IPS-20b (cell line): ENCODE data around the gene FOXP1.

ENCODE experiments used
- H3K27ac ChIP-seq: one replicate; pipeline ENCODE4 v1.5.1; 2013; ENCODE audit warnings: low read length
- H3K27me3 ChIP-seq: 2 replicates; pipeline ENCODE4 v1.6.1; 2013; ENCODE audit warnings: mild to moderate bottlenecking, low read length, inconsistent platforms; ENCODE audit not compliant: insufficient read depth
- H3K36me3 ChIP-seq: 2 replicates; pipeline ENCODE4 v1.6.1; 2013; ENCODE audit warnings: low read depth, mild to moderate bottlenecking, inconsistent platforms, low read length, moderate library complexity; ENCODE audit not compliant: insufficient read depth
- H3K4me1 ChIP-seq: 2 replicates; pipeline ENCODE4 v1.6.1; 2013; ENCODE audit warnings: mild to moderate bottlenecking, control low read depth, inconsistent platforms, low read length, moderate library complexity; ENCODE audit not compliant: insufficient read depth
- H3K4me3 ChIP-seq: 2 replicates; pipeline ENCODE4 v1.5.1; 2013; ENCODE audit warnings: mild to moderate bottlenecking, low read length, inconsistent platforms
- H3K9ac ChIP-seq: 2 replicates; pipeline ENCODE4 v1.6.1; 2013; ENCODE audit warnings: low read depth, mild to moderate bottlenecking, inconsistent platforms, low read length, moderate library complexity
- H3K9me3 ChIP-seq: 2 replicates; pipeline ENCODE4 v1.6.1; 2013; ENCODE audit warnings: mild to moderate bottlenecking, low read depth, low read length, inconsistent platforms; ENCODE audit not compliant: insufficient read depth

FOXP1 gene

DNA sequence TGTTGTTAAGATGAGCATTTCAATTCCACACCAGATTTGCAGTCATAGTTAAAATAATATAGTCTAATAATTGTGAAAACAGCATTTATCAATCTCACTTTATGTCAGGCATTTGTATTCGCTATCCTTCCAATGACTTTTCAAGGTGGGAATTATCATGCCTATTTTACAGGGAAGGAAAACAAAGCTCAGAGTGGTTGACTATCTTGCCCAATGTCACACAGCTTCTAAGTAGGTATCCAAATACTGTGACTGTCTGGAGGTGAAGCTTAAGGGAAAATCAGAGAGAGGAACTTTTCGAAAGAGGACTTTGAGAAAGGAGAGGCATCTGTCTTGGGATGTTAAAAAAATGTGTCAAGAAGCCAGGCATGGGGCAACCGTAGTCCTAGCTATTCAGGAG lies 443.1 kb downstream of the FOXP1 start:
- Histone ChIP-seq H3K9ac (no peak overlapping the region), H3K27me3 (no peaks in the 10 kb centered on the region), H3K4me3 (no peak overlapping the region), H3K27ac (no peak overlapping the region), H3K4me1 (peaks cover 23% of the 10 kb centered on the region; the same call in 1 of the 2 replicates), H3K36me3 (no peaks in the 10 kb centered on the region), H3K9me3 (no peaks in the 10 kb centered on the region)

DNA sequence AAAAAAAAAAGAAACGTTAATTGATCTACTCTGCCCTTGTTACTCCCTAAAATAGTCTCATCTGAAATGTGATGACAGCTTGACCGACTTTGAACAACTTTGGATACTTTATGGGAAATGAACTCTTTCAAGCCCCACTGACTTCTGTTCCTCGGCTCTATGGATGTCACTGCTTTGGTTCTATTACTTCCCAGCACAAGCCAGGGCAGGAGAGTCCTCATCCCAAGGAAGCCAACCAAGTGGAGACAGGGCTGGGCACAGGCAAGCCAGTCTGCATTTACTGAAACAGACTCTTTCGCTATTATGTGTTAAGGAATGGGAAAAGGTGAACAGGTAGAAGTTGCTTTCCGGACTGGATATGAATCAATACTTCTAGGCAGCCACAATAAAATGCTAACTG lies 444.0 kb downstream of the FOXP1 start:
- H3K27ac ChIP-seq: no peak overlapping the region
- H3K4me1 ChIP-seq: peaks cover 25% of the 10 kb centered on the region; the same call in 1 of the 2 replicates
- no peaks in the 10 kb centered on the region for H3K36me3 ChIP-seq
- no peak overlapping the region for H3K9ac ChIP-seq
- H3K9me3 ChIP-seq: no peaks in the 10 kb centered on the region
- H3K27me3 ChIP-seq: no peaks in the 10 kb centered on the region
- no peak overlapping the region for H3K4me3 ChIP-seq

DNA sequence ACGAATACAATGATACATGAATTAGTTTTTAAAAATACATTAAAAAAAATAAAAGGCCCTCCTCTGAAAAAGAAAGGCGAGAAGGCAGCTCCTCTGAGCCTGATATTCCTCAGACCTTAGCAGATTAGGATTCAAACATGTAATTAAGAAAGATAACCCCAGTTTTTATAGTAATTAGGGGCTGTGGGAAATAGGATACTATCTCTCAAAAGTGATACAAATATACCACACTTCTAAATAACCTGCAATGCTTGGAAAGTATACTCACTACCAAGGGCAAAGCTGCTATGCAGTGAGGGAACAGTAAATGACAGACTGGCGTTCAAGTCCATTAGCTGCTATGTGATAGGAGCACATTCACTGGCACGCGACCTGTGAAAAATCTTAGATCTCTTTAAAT lies 445.1 kb downstream of the FOXP1 start:
- Histone ChIP-seq H3K27me3 (no peaks in the 10 kb centered on the region), H3K4me1 (peaks cover 35% of the 10 kb centered on the region; the same call in 1 of the 2 replicates), H3K9ac (no peak overlapping the region), H3K27ac (no peak overlapping the region), H3K36me3 (no peaks in the 10 kb centered on the region), H3K4me3 (no peak overlapping the region), H3K9me3 (no peaks in the 10 kb centered on the region)

DNA sequence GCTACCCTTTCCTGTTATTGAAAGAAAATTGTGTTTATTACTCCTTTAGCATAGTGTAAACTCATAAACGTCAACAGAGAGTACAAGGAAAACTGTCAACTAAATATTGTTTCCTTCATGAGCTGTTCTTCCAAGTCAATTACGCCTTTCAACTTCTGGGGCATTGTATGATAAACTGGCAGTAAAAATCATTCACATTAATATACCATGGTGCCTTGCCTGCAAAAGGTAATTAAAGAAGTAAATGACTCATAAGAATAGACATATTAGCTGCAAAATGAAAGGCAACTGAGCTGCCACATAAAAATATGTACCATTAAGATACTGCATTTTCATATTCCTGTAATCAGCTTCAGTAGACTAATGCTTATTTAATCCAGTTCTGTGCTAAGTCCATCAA lies 447.3 kb downstream of the FOXP1 start:
- Histone ChIP-seq H3K36me3 (no peaks in the 10 kb centered on the region), H3K9me3 (no peaks in the 10 kb centered on the region), H3K27me3 (no peaks in the 10 kb centered on the region), H3K4me3 (no peak overlapping the region), H3K9ac (no peak overlapping the region), H3K27ac (no peak overlapping the region), H3K4me1 (peaks cover 48% of the 10 kb centered on the region)

DNA sequence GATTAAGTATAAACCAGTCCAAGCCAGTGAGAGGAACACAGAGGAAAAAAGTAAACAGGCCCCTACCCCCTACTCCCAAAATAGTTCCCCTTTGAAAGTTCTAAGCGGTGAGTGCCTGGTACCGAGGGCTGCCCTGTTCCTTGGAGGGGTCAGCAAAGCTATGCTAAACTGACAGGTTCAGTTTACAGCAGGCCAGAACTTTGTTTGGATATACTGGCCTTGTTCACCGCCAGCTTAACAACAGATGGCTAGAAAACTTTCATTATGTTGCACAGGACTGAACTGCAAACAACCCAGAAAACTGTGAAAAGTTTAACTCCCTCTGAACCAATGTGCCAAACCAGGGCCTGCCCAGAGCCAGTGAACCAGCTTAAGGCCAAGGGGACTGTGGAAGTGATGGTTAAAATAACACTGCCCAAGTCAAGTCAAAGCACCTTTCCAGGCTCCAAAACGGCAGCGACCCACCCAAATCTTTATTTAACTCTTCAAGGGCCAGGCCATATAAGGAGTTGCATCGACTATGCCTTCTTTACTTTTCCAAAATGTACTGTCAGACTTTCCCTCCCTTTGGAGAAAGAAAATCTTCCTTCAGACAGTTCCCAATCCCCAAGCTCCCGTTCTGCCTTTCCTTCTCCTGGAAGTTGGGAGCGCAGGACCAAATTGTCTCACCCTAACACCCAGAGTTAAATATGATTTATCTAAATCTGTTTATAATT lies 448.0 kb downstream of the FOXP1 start:
- Histone ChIP-seq H3K36me3 (no peaks in the 10 kb centered on the region), H3K9me3 (no peaks in the 10 kb centered on the region), H3K27me3 (no peaks in the 10 kb centered on the region), H3K4me3 (no peak overlapping the region), H3K27ac (no peak overlapping the region), H3K4me1 (peaks cover 56% of the 10 kb centered on the region), H3K9ac (no peak overlapping the region; the same call in 1 of the 2 replicates)

DNA sequence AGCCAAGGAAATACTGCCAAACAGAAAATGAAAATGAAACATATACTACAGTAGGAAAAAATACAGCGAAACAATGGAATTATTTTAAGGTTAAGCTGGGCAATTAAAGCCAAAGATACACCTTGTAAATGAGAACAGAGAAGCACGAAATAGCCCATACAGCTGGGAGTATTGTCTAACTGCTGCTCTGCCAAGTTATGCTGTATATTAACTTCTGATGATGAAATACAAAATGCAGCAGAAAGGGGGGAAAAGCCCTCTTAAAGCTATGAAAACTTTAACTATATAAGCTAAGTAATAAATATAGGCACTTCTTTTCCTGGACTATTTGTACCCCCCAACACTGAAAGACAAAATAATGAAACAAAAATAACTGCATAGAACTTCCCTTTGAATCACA lies 449.0 kb downstream of the FOXP1 start:
- no peaks in the 10 kb centered on the region for H3K27me3 ChIP-seq
- H3K9ac ChIP-seq: no peak overlapping the region
- no peaks in the 10 kb centered on the region for H3K36me3 ChIP-seq
- H3K9me3 ChIP-seq: no peaks in the 10 kb centered on the region
- peaks cover 66% of the 10 kb centered on the region for H3K4me1 ChIP-seq
- no peak overlapping the region for H3K27ac ChIP-seq
- no peak overlapping the region for H3K4me3 ChIP-seq

DNA sequence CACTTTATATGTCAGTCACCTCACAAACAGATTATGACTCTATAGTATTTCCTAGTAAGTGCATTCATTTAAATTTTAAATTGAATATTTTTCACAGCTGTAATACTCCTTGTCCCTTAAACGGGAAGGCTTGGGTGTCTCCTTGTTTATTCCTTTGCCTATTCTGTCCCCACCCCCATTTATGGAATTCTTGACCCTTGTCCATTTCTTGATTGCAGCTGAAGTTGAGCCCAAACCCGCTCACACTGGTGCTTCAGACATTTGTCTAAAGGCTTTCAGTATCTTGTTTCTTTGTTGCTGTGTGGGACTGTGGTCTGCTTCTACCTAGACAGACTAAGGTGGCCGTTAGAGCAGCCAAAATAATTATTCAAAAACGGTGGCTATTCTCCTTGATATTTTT lies 449.7 kb downstream of the FOXP1 start:
- Histone ChIP-seq H3K27me3 (no peaks in the 10 kb centered on the region), H3K27ac (no peak overlapping the region), H3K36me3 (no peaks in the 10 kb centered on the region), H3K4me1 (peaks cover 72% of the 10 kb centered on the region), H3K9ac (no peak overlapping the region), H3K9me3 (no peaks in the 10 kb centered on the region), H3K4me3 (no peak overlapping the region)

DNA sequence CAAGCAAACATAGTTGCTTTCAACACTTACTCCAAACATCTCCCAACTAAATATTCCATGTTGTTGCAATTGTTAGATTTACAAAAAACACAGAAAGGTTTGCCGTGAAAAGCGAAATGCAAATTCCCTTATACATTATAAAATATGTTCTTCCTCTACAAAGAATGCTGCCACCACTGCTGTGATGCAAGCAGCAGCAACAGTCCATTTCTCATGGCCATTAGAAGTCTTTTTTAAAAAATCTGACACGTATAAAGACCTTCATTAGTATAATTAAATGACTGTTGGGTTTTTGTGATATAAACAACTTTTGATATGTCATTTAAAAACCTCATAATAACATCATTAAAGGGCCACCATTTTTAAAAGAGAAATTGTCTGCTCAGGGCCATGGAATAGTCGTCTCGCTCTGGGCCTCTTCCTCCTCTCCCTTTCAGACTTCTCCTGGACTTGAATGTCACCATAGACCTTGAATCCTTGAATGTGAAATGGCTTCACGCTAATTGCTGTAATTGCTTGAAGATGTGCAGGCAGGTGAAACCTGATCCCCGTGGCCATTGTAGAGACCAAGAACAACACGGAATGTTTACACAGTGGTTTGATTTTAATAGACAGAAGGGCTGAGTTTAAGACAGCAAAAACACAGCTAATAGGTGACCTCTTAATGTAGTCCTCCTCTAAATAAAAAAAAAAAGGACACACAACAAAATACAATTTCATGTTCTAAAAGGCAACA lies 450.4 kb downstream of the FOXP1 start:
- Histone ChIP-seq H3K4me3 (no peak overlapping the region), H3K36me3 (no peaks in the 10 kb centered on the region), H3K9me3 (no peaks in the 10 kb centered on the region), H3K27ac (no peak overlapping the region), H3K9ac (no peak overlapping the region), H3K27me3 (no peaks in the 10 kb centered on the region), H3K4me1 (peaks cover 79% of the 10 kb centered on the region)

DNA sequence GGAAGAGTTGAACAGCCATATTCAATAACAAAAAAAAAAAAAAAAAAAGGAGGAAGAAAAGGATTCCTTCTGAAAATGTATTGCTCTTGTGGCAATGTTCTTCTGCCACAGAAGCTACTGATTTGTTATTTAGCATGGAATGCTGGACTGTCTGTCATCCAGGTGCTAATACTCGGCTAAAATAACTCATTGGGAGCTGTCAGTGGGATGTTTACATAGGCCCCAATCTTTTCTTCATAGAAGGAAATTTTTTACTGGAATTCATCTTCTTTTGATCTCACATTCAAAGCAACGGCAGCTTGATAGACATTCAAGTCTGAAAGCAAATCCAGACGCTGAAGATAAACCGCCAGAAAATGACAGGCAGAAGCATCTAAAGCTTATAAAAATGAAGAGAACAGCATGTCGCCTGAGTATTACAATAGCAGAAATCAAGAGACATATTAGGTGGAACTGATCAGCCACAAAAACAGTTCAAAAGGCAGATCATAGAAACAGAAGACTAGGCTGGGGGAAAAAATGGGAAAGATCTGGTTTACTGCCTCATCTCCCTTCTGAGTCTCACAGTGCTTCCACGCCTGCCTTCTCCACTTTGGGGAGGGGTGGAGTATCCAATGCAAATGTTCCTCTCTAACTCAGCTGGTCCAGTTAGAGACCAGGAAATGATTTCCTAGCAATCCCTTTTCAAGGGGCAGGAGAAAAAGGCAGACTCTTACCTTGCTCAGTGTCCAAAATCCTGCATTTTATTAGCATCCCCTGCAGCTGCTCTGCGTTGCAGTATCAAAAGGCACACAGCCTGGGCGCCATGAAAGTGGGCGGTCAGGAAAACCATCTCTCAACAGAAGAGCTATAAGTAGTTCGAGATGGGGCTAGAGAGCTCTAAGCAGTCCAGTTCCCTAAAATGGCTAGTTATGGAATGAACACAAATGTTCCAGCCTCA lies 451.9 kb downstream of the FOXP1 start:
- Histone ChIP-seq H3K9ac (no peak overlapping the region), H3K36me3 (no peaks in the 10 kb centered on the region), H3K27ac (no peak overlapping the region), H3K9me3 (no peaks in the 10 kb centered on the region), H3K4me3 (no peak overlapping the region), H3K4me1 (peaks cover 85% of the 10 kb centered on the region), H3K27me3 (no peaks in the 10 kb centered on the region)

DNA sequence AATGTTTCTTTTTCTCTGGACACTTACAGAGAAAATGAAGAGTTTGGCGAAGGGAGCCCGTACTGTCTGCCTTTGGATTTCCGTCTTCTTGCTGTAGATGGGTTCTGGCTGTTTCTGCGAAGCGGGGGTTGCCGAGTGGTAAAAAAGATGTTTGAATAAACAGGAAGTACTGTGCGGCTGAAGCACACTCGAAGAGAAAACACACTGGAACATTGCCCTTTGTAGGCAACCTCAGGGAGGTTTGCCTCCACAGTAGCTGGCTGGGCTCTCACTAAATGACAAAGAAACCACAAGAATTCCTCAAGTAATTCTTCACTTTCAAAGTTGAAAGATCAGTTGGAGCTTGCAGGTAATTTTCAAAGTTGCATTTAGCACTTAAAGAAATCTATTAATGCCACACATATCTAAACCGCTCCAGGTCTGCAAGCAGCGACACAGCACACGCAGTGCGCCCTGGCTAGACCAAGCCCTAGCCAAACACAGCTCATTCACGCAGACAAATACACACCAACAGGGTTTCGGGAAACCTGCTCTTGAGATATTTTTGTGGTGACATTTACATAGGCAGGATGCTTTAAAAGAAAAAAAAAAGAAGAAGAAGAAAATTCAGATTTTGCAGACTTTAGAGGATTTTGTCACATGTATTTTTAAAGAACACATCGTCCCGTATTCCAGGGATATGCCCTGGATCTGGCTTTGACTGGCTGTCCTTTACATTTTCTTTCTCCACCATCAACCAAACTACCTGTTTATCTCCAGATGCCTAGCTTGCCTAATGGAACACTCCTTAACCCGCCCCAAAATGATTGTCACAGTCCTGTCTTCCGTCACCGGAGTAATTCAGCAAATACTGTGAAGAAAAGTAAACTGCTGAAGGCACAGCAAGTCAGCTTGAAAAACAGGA lies 452.8 kb downstream of the FOXP1 start:
- Histone ChIP-seq H3K4me1 (peaks cover 79% of the 10 kb centered on the region), H3K9ac (peak overlapping the region; percentile 70; the same call in 1 of the 2 replicates), H3K27me3 (no peaks in the 10 kb centered on the region), H3K4me3 (peak overlapping the region; percentile 55), H3K9me3 (no peaks in the 10 kb centered on the region), H3K27ac (no peak overlapping the region), H3K36me3 (no peaks in the 10 kb centered on the region)
